Measurements from ENCODE around the gene TNIK. TPM values are rescaled to one million over a fixed set of nuclear protein-coding genes. Genes with fewer than 3 reads are reported as not detected.

TNIK gene
- total and polyA plus RNA-seq, 2 of the 13 experiments (the other 11 are each of a cell fraction or from before 2014, with no cell fraction given): 0.15 to 0.22 TPM

DNA sequence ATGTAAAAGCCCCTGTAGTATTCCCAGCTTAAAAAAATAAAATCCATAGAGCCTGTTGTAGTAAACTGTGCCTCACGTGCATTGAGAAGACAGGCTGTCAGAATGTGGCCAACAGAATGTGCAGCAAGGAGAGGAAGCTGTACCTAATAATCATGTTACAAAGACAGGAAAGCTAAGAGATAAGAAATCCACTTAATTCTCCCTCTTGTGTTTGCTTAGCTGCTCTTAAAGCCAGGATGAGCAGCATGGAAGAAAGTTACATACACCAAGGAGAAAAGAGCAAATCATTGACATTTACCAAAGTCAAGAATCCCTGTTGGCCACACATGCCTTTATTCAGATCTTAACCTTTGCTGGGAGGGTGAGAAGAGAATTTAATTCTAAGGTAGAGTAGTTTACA, 85.9 kb downstream of the TNIK start:
- ATAC-seq: no peak
- Histone ChIP-seq H4K20me1 (ENCODE audit: insufficient read depth, low read length) (no peaks in the 10 kb centered on the region), H3K27me3 (ENCODE audit: control insufficient read depth in 1 of 2, insufficient read depth in 2 of 2, low read length in 2 of 2) (no peaks in the 10 kb centered on the region; a peak in 1 of 5 replicates), H2AFZ (ENCODE audit: low read length) (no peak overlapping the region), H3K9ac (ENCODE audit: insufficient read depth, low read depth, low read length) (no peak overlapping the region), H3K4me3 (replicated peaks in 1 of 3; ENCODE audit: insufficient read depth in 1 of 3, low read depth in 2 of 3, low read length in 3 of 3) (no peak overlapping the region), H3K79me2 (ENCODE audit: insufficient read depth, low read length) (no peaks in the 10 kb centered on the region), H3K4me1 (ENCODE audit: insufficient read depth, low read length) (no peaks in the 10 kb centered on the region), H3K4me2 (ENCODE audit: low read depth, low read length) (no peak overlapping the region), H3K9me3 (ENCODE audit: low read length) (no peaks in the 10 kb centered on the region), H3K27ac (ENCODE audit: extremely low read length, insufficient read depth, low read length) (no peak overlapping the region), H3K36me3 (replicated peaks in 1 of 2; ENCODE audit: control insufficient read depth in 1 of 2, insufficient read depth in 2 of 2, low read length in 2 of 2) (no peaks in the 10 kb centered on the region)
- in situ Hi-C loops (cut with HindIII; ENCODE audit: extremely low pct_ligation_motif_present, low pct_unique_long_range_greater_than_20kb): no loop called here
- DNase-seq (ENCODE audit: low spot score): no peak
- intact Hi-C loops (cut with micrococcal nuclease; ENCODE audit: unreplicated experiment): no loop called here
- WGBS (ENCODE audit: low lambda C conversion rate): 28% methylated on average over 1 of the region's 1 CpG
- POLR2A ChIA-PET: no interaction called here
- no peak for FAIRE-seq
- CTCF ChIA-PET (ENCODE audit: low intra/inter-chr PET ratio, low total read pairs): no interaction called here
- BruUV-seq (replicated peaks): no TSS peak
- no peak for TF ChIP-seq DNMT1 (CRISPR knock-in tag; IDR thresholded peaks at IDR 0.05)
- no peak for TF ChIP-seq ZNF207 (IDR thresholded peaks at IDR 0.05; ENCODE audit: borderline replicate concordance)
- no peak for TF ChIP-seq ZNF777 (CRISPR knock-in tag; IDR thresholded peaks at IDR 0.05)
- TF ChIP-seq, protein P1, sequence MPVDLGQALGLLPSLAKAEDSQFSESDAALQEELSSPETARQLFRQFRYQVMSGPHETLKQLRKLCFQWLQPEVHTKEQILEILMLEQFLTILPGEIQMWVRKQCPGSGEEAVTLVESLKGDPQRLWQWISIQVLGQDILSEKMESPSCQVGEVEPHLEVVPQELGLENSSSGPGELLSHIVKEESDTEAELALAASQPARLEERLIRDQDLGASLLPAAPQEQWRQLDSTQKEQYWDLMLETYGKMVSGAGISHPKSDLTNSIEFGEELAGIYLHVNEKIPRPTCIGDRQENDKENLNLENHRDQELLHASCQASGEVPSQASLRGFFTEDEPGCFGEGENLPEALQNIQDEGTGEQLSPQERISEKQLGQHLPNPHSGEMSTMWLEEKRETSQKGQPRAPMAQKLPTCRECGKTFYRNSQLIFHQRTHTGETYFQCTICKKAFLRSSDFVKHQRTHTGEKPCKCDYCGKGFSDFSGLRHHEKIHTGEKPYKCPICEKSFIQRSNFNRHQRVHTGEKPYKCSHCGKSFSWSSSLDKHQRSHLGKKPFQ (CRISPR knock-in tag; IDR thresholded peaks at IDR 0.05; ENCODE audit: insufficient replicate concordance): no peak
- no peak for TF ChIP-seq ARNTL (CRISPR knock-in tag; IDR thresholded peaks at IDR 0.05)
- TF ChIP-seq, protein P2, sequence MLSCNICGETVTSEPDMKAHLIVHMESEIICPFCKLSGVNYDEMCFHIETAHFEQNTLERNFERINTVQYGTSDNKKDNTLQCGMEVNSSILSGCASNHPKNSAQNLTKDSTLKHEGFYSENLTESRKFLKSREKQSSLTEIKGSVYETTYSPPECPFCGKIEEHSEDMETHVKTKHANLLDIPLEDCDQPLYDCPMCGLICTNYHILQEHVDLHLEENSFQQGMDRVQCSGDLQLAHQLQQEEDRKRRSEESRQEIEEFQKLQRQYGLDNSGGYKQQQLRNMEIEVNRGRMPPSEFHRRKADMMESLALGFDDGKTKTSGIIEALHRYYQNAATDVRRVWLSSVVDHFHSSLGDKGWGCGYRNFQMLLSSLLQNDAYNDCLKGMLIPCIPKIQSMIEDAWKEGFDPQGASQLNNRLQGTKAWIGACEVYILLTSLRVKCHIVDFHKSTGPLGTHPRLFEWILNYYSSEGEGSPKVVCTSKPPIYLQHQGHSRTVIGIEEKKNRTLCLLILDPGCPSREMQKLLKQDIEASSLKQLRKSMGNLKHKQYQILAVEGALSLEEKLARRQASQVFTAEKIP (CRISPR knock-in tag; IDR thresholded peaks at IDR 0.05; ENCODE audit: borderline replicate concordance): no peak
- TF ChIP-seq ZNF335 (CRISPR knock-in tag; IDR thresholded peaks at IDR 0.05): no peak
- TF ChIP-seq, protein P3, sequence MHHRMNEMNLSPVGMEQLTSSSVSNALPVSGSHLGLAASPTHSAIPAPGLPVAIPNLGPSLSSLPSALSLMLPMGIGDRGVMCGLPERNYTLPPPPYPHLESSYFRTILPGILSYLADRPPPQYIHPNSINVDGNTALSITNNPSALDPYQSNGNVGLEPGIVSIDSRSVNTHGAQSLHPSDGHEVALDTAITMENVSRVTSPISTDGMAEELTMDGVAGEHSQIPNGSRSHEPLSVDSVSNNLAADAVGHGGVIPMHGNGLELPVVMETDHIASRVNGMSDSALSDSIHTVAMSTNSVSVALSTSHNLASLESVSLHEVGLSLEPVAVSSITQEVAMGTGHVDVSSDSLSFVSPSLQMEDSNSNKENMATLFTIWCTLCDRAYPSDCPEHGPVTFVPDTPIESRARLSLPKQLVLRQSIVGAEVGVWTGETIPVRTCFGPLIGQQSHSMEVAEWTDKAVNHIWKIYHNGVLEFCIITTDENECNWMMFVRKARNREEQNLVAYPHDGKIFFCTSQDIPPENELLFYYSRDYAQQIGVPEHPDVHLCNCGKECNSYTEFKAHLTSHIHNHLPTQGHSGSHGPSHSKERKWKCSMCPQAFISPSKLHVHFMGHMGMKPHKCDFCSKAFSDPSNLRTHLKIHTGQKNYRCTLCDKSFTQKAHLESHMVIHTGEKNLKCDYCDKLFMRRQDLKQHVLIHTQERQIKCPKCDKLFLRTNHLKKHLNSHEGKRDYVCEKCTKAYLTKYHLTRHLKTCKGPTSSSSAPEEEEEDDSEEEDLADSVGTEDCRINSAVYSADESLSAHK (CRISPR knock-in tag; IDR thresholded peaks at IDR 0.05; ENCODE audit: borderline replicate concordance): no peak
- TF ChIP-seq, protein P4, sequence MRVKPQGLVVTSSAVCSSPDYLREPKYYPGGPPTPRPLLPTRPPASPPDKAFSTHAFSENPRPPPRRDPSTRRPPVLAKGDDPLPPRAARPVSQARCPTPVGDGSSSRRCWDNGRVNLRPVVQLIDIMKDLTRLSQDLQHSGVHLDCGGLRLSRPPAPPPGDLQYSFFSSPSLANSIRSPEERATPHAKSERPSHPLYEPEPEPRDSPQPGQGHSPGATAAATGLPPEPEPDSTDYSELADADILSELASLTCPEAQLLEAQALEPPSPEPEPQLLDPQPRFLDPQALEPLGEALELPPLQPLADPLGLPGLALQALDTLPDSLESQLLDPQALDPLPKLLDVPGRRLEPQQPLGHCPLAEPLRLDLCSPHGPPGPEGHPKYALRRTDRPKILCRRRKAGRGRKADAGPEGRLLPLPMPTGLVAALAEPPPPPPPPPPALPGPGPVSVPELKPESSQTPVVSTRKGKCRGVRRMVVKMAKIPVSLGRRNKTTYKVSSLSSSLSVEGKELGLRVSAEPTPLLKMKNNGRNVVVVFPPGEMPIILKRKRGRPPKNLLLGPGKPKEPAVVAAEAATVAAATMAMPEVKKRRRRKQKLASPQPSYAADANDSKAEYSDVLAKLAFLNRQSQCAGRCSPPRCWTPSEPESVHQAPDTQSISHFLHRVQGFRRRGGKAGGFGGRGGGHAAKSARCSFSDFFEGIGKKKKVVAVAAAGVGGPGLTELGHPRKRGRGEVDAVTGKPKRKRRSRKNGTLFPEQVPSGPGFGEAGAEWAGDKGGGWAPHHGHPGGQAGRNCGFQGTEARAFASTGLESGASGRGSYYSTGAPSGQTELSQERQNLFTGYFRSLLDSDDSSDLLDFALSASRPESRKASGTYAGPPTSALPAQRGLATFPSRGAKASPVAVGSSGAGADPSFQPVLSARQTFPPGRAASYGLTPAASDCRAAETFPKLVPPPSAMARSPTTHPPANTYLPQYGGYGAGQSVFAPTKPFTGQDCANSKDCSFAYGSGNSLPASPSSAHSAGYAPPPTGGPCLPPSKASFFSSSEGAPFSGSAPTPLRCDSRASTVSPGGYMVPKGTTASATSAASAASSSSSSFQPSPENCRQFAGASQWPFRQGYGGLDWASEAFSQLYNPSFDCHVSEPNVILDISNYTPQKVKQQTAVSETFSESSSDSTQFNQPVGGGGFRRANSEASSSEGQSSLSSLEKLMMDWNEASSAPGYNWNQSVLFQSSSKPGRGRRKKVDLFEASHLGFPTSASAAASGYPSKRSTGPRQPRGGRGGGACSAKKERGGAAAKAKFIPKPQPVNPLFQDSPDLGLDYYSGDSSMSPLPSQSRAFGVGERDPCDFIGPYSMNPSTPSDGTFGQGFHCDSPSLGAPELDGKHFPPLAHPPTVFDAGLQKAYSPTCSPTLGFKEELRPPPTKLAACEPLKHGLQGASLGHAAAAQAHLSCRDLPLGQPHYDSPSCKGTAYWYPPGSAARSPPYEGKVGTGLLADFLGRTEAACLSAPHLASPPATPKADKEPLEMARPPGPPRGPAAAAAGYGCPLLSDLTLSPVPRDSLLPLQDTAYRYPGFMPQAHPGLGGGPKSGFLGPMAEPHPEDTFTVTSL (CRISPR knock-in tag; IDR thresholded peaks at IDR 0.05; ENCODE audit: borderline replicate concordance): no peak
- no peak for TF ChIP-seq ZNF552 (CRISPR knock-in tag; IDR thresholded peaks at IDR 0.05; ENCODE audit: borderline replicate concordance)
- TF ChIP-seq MYC (CRISPR knock-in tag; IDR thresholded peaks at IDR 0.05; ENCODE audit: borderline replicate concordance): no peak
- no peak for TF ChIP-seq ZNF614 (CRISPR knock-in tag; IDR thresholded peaks at IDR 0.05; ENCODE audit: borderline replicate concordance)
- no peak for TF ChIP-seq GTF2F1 (IDR thresholded peaks at IDR 0.05; ENCODE audit: low read length)

All from HepG2 (cell line).